Measurements from ENCODE around the gene HRH2.
"Not testable (repeated sequence)": the region's sequence is repeated elsewhere in the genome, so short reads cannot be mapped to it uniquely, and the experiment has no call there.

Gene HRH2

DNA sequence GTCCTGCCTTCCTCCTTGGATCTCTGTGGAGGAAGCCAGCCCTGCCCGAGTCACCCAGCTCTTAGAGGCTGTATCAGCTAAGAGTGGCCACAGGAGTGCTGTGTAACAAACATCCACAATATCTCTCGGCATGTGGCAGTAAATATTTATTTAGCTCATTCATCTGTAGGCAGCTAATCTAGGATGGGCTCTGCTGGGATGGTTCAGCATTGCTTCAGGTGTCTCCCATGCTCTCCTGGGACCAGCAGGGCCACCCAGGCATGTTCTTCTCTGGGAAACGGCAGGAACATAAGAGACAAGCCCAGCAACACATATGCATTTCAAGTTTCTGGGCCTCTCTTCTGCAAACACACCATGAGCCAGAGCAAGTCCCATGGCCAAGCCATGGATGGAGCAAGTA is 56.1 kb downstream of the HRH2 start:
- no peak overlapping the region for H3K9ac ChIP-seq (ENCODE audit: low read depth, low read length)
- H3K36me3 ChIP-seq (ENCODE audit: insufficient read depth, low read length) = no peaks in the 10 kb centered on the region
- H3K4me1 ChIP-seq (ENCODE audit: insufficient read depth, low read length) = no peaks in the 10 kb centered on the region
- H3K9me3 ChIP-seq (ENCODE audit: control insufficient read depth, insufficient read depth, low read length) = peaks cover 5% of the 10 kb centered on the region

DNA sequence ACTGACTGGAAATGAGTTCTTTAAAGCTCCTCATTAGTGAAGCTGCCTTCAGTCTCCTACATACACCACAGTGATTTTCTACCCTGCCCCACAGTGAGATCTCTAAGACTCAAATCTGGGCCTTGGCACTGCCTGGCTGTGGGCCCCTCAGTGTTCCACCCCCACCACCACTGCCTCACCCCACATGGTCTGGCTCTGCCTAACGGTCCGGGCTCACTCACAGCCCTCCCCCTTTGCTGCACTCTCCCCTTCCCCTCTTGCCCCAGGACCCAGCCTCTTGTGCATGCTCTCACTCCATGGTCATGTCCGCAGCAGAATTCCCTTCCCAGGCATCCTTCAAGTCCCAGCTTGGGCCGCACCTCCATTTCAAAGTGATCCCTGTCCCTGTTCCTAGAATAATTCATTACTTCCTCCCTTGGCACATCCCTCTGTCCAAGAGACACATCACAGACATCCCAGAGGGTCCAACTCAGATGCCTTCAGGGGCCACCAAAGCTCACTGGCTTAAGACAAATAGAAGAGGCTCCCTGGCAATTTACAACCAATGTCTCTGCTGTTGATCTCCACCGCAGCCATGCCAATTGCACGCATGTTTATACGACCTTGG is 56.7 kb downstream of the HRH2 start:
- Histone ChIP-seq H3K9me3 (ENCODE audit: control insufficient read depth, insufficient read depth, low read length) (peaks cover 5% of the 10 kb centered on the region), H3K9ac (ENCODE audit: low read depth, low read length) (no peak overlapping the region), H3K36me3 (ENCODE audit: insufficient read depth, low read length) (no peaks in the 10 kb centered on the region), H3K4me1 (ENCODE audit: insufficient read depth, low read length) (no peaks in the 10 kb centered on the region)

DNA sequence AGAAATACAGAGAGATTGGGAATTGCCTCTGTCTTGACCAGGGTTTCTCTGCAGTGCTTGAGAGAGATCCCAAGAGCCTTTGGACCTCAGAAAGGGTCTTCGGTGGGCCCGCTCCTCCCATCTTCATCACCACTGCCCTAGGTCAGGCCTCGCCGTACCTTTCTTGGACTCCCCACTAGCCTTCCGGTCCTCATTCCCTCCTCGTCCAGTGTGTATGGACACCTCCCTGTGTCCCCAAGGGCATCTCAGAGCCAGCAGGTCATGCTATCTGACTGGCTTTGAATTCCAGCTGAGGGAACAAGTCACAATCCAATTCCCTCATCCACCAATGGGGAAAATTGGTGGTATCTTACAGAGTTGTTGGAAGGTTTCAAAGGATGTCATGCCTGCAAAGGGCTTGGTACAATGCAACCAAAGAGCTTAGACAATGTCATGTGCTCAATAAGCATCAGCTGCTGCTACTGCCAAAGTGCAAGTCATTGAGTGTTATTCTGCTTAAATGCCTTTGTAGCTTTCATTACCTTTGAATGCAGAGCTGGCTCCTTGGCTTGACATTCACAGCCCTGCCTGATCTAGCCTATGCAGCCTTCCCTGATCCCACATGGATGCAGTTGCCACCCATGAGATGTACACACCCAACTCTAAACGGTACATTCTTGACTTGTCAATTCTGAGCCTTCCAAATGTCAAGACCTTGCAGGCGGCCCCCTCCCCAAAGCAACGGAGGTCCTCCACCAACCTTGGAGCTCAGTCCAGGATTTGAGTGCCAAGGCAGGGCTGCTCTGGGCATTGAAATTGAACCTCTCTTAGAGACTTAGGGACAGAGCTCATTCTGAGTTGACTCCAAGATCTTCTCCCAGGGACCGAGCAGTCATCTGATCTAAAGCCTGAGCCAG is 58.0 kb downstream of the HRH2 start:
- Histone ChIP-seq H3K9me3 (ENCODE audit: control insufficient read depth, insufficient read depth, low read length) (peaks cover 2% of the 10 kb centered on the region), H3K9ac (ENCODE audit: low read depth, low read length) (no peak overlapping the region), H3K4me1 (ENCODE audit: insufficient read depth, low read length) (no peaks in the 10 kb centered on the region), H3K36me3 (ENCODE audit: insufficient read depth, low read length) (no peaks in the 10 kb centered on the region)

DNA sequence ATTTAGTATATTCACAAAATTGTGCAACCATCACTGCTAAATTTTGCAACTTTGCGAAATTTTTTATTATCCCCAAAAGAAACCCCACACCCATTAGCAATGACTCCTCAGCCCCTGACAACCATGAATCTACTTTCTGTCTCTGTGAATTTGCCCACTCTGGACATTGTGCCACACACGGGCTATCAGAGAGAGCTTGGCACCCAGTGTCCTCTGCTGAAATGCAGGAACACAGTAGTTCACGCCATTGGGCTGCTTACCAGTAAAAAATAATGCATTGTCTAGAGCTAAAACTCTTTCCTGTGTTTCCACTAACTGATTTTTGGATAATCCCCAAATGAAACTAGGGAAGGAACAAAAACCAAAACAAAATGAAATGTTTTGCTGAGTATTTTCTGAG is 60.0 kb downstream of the HRH2 start:
- no peak overlapping the region for H3K9ac ChIP-seq (ENCODE audit: low read depth, low read length)
- H3K4me1 ChIP-seq (ENCODE audit: insufficient read depth, low read length) = no peaks in the 10 kb centered on the region
- peaks cover 2% of the 10 kb centered on the region for H3K9me3 ChIP-seq (ENCODE audit: control insufficient read depth, insufficient read depth, low read length)
- H3K36me3 ChIP-seq (ENCODE audit: insufficient read depth, low read length) = no peaks in the 10 kb centered on the region

DNA sequence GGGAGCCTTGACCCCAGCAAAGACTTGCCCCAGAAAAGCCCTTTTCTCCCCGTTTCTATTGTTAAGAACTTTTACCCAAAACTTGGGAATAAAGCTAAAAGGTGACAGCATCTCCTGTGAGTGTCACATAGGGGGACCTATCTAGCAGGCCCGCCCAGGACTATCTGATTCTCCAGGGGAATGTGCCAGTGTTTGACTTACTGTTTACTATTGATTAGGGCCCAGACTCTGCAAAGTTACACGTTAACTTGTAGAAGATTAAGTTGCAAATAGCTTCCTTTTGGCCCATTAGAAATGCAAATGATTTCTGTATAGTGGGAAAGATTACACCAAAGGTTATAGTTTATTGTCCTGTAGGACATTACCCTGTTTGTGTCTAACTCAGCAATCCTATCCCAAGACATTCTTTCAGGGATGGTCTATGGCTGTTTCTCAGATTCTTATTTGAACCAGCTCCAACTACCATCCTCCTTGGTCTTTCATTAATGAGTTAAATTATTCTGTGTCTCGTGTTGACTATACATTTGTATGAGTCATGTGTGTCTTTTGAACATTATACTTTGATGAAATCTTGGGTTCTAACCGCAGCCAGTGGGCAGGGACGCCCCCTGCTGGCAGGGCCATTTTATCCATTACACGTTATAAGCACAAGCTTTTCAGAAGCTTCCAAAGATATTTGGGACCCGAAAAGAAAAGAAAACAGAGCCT is 60.7 kb downstream of the HRH2 start:
- Histone ChIP-seq H3K9ac (ENCODE audit: low read depth, low read length) (no peak overlapping the region), H3K36me3 (ENCODE audit: insufficient read depth, low read length) (no peaks in the 10 kb centered on the region), H3K4me1 (ENCODE audit: insufficient read depth, low read length) (no peaks in the 10 kb centered on the region), H3K9me3 (ENCODE audit: control insufficient read depth, insufficient read depth, low read length) (peaks cover 2% of the 10 kb centered on the region)

DNA sequence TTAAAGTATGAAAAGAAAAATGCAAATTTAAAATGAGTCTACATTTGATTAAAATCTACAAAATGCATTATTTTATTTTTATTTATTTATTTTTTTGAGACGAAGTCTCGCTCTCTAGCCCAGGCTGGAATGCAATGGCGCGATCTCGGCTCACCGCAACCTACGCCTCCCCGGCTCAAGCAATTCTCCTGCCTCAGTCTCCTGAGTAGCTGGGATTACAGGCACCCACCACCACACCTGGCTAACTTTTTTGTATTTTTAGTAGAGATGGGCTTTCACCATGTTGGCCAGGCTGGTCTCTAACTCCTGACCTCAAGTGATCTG is 61.2 kb downstream of the HRH2 start:
- not testable (repeated sequence) for H3K36me3 ChIP-seq (ENCODE audit: insufficient read depth, low read length); H3K4me1 ChIP-seq (ENCODE audit: insufficient read depth, low read length); H3K9ac ChIP-seq (ENCODE audit: low read depth, low read length); H3K9me3 ChIP-seq (ENCODE audit: control insufficient read depth, insufficient read depth, low read length)

DNA sequence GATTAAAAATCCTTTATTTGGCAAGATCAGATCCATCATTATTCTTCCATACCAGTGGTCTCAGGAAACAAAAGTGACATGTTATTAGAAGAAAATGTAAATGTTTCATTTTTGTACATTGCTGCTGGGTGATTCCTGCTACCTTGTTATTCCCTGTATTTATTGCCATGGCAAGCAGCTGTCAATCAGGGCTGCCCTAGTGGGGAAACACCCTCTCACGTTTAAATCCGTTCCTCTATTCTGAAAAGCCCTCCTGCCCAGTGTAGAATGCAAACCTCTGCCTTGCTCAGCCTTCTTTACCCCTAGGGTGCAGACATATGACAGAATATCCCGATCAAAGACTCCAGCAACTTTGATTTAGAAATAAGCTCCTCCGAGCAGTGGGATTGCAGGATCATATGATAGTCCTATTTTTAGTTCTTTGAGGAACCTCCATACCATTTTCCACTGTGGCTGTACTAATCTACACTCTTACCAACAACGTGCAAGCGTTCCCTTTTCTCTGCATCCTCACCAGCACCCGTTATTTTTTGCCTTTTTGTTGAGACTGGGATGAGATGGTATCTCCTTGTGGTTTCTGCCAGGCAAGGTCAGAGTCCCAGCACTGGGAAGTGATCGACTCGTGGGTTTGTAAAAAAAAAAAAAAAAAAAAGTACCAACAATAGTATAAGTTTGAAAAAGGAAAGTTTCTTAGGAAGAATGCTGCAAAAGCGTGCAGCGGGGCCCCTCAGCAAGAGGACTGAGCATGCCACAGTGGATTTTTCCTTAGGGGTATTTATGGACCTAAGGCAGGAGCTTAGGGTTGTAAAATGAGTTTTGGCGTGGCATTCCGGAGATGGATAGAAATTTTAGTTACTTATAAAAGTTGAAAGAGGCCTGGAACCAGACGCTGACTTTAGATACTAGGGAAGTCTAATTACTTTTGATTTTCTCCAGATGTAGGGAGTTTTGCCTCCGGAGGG is 66.7 kb downstream of the HRH2 start:
- no peaks in the 10 kb centered on the region for H3K4me1 ChIP-seq (ENCODE audit: insufficient read depth, low read length)
- no peaks in the 10 kb centered on the region for H3K36me3 ChIP-seq (ENCODE audit: insufficient read depth, low read length)
- no peak overlapping the region for H3K9ac ChIP-seq (ENCODE audit: low read depth, low read length)
- H3K9me3 ChIP-seq (ENCODE audit: control insufficient read depth, insufficient read depth, low read length) = no peaks in the 10 kb centered on the region; the same call in 1 of the 2 replicates

DNA sequence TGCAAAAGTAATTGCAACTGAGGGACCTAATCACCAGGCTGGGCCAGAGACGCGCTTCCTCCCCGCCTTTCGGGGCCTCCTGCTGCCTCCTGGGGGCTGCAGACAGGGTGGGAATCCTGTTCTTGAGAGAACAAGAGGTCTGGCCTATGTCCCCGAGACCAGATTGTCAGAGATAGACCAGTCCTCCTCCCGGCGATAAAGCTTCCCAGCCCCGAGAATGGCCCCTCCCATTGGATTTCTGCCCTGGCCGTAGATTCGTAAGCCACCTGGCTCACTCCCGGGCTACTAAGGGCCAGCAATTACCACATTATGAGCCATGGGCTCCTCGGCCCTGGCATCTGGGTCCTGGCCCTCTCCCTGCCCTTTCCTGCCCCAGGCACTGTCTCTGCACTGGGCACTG is 70.4 kb downstream of the HRH2 start:
- Histone ChIP-seq H3K4me1 (ENCODE audit: insufficient read depth, low read length) (no peaks in the 10 kb centered on the region), H3K9me3 (ENCODE audit: control insufficient read depth, insufficient read depth, low read length) (no peaks in the 10 kb centered on the region; the same call in 1 of the 2 replicates), H3K9ac (ENCODE audit: low read depth, low read length) (no peak overlapping the region), H3K36me3 (ENCODE audit: insufficient read depth, low read length) (no peaks in the 10 kb centered on the region)

DNA sequence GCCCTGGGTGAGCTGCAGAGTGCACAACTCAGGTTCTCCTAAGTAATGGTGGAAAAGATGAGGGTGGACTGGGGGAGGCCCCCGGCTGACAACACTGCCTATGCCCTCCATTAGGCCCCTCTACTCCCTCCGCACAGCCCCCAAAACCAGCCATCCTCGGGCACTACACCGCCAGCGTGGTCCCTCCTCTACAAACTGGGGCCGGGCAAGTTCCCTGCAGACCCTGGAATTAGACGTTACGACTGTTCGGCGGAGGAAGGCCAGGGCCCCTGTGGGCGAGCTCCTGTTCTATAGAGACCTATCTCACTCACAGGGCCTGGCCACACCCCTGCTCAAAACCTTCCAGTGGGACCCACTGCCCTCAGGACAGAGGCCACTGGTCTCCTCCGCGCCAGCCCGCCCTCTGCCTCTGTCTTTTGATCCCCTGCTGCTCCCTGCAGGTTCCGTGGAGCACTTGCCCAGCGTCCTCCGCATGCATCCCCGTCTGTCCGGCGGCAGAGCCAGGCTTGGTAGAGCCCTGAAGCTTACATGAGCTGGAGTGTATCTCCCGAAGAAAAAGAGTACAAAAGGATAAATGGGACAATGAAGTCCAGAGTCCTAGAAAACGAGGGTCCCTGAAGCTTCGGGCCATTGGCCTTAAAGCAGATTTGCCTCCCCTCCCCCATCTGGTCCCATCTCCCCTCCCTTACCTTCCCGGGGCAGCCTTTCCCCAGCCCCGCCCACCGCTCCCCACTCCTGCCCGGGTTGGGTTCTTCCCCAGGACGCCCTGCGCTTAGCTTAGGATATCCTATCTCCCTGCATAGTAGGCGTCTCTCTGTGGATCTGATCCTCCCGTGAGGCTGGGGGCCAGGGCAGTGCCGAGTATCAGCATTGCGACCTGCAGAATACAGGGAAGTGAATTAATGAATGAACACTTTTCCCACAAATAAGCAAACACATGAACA is 71.3 kb downstream of the HRH2 start:
- Histone ChIP-seq H3K9me3 (ENCODE audit: control insufficient read depth, insufficient read depth, low read length) (no peaks in the 10 kb centered on the region; the same call in 1 of the 2 replicates), H3K9ac (ENCODE audit: low read depth, low read length) (peak overlapping the region; percentile 38; the same call in 1 of the 2 replicates), H3K36me3 (ENCODE audit: insufficient read depth, low read length) (no peaks in the 10 kb centered on the region), H3K4me1 (ENCODE audit: insufficient read depth, low read length) (no peaks in the 10 kb centered on the region)

DNA sequence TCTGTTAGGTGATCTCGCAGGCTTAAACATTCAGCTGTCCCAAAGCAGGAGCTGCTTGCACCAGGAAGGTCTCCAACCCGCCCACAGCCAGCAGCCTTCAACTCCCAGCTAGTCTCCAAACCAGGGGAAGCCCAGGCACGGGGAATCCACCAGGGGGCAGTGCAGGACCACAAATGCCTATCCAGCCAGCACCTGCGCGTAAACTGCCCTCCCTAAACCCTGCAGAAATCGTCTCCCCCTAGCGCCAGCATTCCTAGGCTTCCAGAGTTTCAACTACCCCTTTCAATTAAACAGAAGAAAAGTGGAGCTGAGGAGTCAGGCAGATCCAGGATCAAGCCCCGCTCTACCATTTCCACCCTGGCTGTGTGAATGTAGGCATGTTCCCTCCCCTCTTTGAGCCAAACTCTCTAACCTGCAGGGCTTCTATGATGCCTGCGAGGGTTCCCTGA is 72.0 kb downstream of the HRH2 start:
- H3K9me3 ChIP-seq (ENCODE audit: control insufficient read depth, insufficient read depth, low read length) = no peaks in the 10 kb centered on the region; the same call in 1 of the 2 replicates
- no peaks in the 10 kb centered on the region for H3K4me1 ChIP-seq (ENCODE audit: insufficient read depth, low read length)
- no peaks in the 10 kb centered on the region for H3K36me3 ChIP-seq (ENCODE audit: insufficient read depth, low read length)
- peak overlapping the region; percentile 38; the same call in 1 of the 2 replicates for H3K9ac ChIP-seq (ENCODE audit: low read depth, low read length)

DNA sequence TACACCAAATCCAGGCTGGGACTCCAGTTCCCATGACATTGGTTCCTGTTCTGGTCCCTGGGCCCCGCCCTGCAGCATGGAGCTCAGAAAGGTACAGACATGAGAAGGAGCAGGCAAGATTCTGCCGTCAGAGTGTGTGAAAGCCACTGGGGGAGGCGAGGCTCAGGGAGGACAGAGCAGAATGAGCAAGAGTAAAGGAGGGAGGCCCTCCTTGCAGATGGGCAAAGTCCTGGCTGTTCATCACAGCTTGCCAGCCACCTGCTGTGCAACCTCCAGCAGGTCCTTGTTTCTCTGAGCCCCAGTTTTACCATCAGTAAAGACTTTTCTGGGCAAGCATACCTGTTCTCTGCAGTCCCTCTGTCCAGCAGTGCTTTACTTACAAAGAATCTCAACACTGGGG is 73.3 kb downstream of the HRH2 start:
- Histone ChIP-seq H3K36me3 (ENCODE audit: insufficient read depth, low read length) (no peaks in the 10 kb centered on the region), H3K4me1 (ENCODE audit: insufficient read depth, low read length) (no peaks in the 10 kb centered on the region), H3K9ac (ENCODE audit: low read depth, low read length) (no peak overlapping the region)

DNA sequence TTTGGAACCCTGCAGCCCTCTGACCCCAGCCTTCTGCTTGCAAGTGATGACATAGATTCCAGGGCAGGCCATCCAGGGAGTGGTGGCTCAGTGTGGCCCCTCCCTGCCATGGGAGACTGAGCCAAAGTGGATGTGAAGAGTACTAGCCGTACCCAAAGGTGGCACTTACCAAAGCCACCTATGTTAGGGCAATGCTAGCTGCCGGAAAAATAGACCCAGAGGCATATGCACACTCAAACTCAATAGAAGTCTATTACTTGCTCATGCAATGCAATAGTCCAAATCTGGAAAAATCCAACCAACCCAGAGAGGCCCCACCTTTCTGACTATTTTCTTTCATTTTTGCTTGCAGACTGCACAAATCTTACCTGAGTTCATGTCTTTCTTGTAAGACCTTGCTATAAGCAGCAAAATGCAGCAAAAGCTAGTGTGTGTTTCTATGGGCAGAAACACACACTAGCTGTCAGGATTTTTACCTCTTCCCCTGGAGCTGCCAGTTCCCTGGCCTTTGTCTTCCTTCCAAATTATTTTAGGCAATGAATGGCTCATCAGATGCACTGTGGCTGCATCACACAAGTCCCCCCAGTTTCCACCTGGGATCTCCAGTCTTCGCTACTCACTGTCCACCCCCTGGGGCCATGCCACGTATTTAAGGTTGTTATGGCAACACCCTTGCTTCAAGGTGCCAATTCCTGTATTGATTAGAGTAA is 74.0 kb downstream of the HRH2 start:
- Histone ChIP-seq H3K9me3 (ENCODE audit: control insufficient read depth, insufficient read depth, low read length) (no peaks in the 10 kb centered on the region; the same call in 1 of the 2 replicates), H3K4me1 (ENCODE audit: insufficient read depth, low read length) (no peaks in the 10 kb centered on the region), H3K9ac (ENCODE audit: low read depth, low read length) (no peak overlapping the region)

More for the DNA sequence above, 73.3 kb downstream of the HRH2 start:
- no peaks in the 10 kb centered on the region; the same call in 1 of the 2 replicates for H3K9me3 ChIP-seq (ENCODE audit: control insufficient read depth, insufficient read depth, low read length)

More for the DNA sequence above, 74.0 kb downstream of the HRH2 start:
- H3K36me3 ChIP-seq (ENCODE audit: insufficient read depth, low read length) = no peaks in the 10 kb centered on the region

All from ES-I3 (cell line).